Ishikawa (cell line): Measurements from ENCODE around the gene URB2.

ENCODE experiments used
- CREB1 ChIP-seq: IDR thresholded peaks from 2 replicates; pipeline ENCODE4 v1.6.1; 2012; ENCODE audit warnings: low read depth
- EGR1 ChIP-seq: IDR thresholded peaks from 2 replicates; pipeline ENCODE4 v1.6.1; 2012
- EP300 ChIP-seq: IDR thresholded peaks from 2 replicates; pipeline ENCODE4 v1.6.1; 2012; ENCODE audit warnings: borderline replicate concordance
- FOXM1 ChIP-seq: IDR thresholded peaks from 2 replicates; pipeline ENCODE4 v1.6.1; 2012; ENCODE audit warnings: low read depth, borderline replicate concordance
- MAX ChIP-seq: IDR thresholded peaks from 2 replicates; pipeline ENCODE4 v1.6.1; 2012
- NFIC ChIP-seq: IDR thresholded peaks from 2 replicates; pipeline ENCODE4 v1.6.1; 2012
- RAD21 ChIP-seq: IDR thresholded peaks from 2 replicates; pipeline ENCODE4 v1.6.1; 2012; ENCODE audit warnings: low read depth
- REST ChIP-seq: IDR thresholded peaks from 2 replicates; pipeline ENCODE4 v1.6.1; 2012; ENCODE audit warnings: low read depth, mild to moderate bottlenecking
- TAF1 ChIP-seq: IDR thresholded peaks from 2 replicates; pipeline ENCODE4 v1.6.1; 2012; ENCODE audit warnings: low read depth, mild to moderate bottlenecking
- TCF12 ChIP-seq: IDR thresholded peaks from 2 replicates; pipeline ENCODE4 v1.6.1; 2012; ENCODE audit warnings: low read depth
- TEAD4 ChIP-seq: IDR thresholded peaks from 2 replicates; pipeline ENCODE4 v1.6.1; 2012
- USF1 ChIP-seq: IDR thresholded peaks from 2 replicates; pipeline ENCODE4 v1.6.1; 2012
- YY1 ChIP-seq: IDR thresholded peaks from 2 replicates; pipeline ENCODE4 v1.6.1; 2012; ENCODE audit warnings: low read depth

GRCh38 chr1:229704157-229704556 is 78.1 kb downstream of the URB2 start:
- no peak for TF ChIP-seq REST
- no peak for TF ChIP-seq RAD21
- no peak for TF ChIP-seq CREB1
- TF ChIP-seq MAX: no peak
- TF ChIP-seq TAF1: no peak
- TF ChIP-seq EP300: no peak
- no peak for TF ChIP-seq NFIC
- no peak for TF ChIP-seq YY1
- no peak for TF ChIP-seq TEAD4
- no peak for TF ChIP-seq TCF12
- no peak for TF ChIP-seq USF1
- TF ChIP-seq FOXM1: no peak
- TF ChIP-seq EGR1: no peak
